ENCODE results near the gene SLC8A3. TPM values are rescaled to one million over a fixed set of nuclear protein-coding genes. Genes with fewer than 3 reads are reported as not detected.

The SLC8A3 gene
- total RNA-seq, 1 donor from 2014 or later, result not detected

- H3K27me3 Mint-ChIP-seq (ENCODE audit: unreplicated experiment), result no peaks in the 10 kb centered on the region
- DNase-seq (ENCODE audit: extremely low spot score, unreplicated experiment), result no peak
- no peak for TF ChIP-seq CTCF (IDR thresholded peaks at IDR 0.05)
- no peak overlapping the region for H3K4me3 Mint-ChIP-seq (ENCODE audit: unreplicated experiment)
- H3K27ac Mint-ChIP-seq (ENCODE audit: unreplicated experiment), result no peak overlapping the region
- no peaks in the 10 kb centered on the region for H3K9me3 Mint-ChIP-seq (ENCODE audit: unreplicated experiment)
- no peaks in the 10 kb centered on the region for H3K36me3 Mint-ChIP-seq (ENCODE audit: unreplicated experiment)
- H3K4me1 Mint-ChIP-seq (ENCODE audit: unreplicated experiment), result no peaks in the 10 kb centered on the region
Measured at GRCh38 chr14:70113211-70113610, 75.5 kb downstream of the SLC8A3 start.

- no peaks in the 10 kb centered on the region for H3K27me3 Mint-ChIP-seq (ENCODE audit: unreplicated experiment)
- no peaks in the 10 kb centered on the region for H3K36me3 Mint-ChIP-seq (ENCODE audit: unreplicated experiment)
- no peaks in the 10 kb centered on the region for H3K4me1 Mint-ChIP-seq (ENCODE audit: unreplicated experiment)
- no peak for TF ChIP-seq CTCF (IDR thresholded peaks at IDR 0.05)
- H3K4me3 Mint-ChIP-seq (ENCODE audit: unreplicated experiment), result no peak overlapping the region
- H3K9me3 Mint-ChIP-seq (ENCODE audit: unreplicated experiment), result no peaks in the 10 kb centered on the region
- no peak for DNase-seq (ENCODE audit: extremely low spot score, unreplicated experiment)
- H3K27ac Mint-ChIP-seq (ENCODE audit: unreplicated experiment), result no peak overlapping the region
Measured at GRCh38 chr14:70108419-70108818, 80.3 kb downstream of the SLC8A3 start.

- TF ChIP-seq CTCF (IDR thresholded peaks at IDR 0.05), result no peak
- no peak overlapping the region for H3K27ac Mint-ChIP-seq (ENCODE audit: unreplicated experiment)
- H3K4me1 Mint-ChIP-seq (ENCODE audit: unreplicated experiment), result no peaks in the 10 kb centered on the region
- H3K36me3 Mint-ChIP-seq (ENCODE audit: unreplicated experiment), result no peaks in the 10 kb centered on the region
- no peak overlapping the region for H3K4me3 Mint-ChIP-seq (ENCODE audit: unreplicated experiment)
- H3K9me3 Mint-ChIP-seq (ENCODE audit: unreplicated experiment), result no peaks in the 10 kb centered on the region
- H3K27me3 Mint-ChIP-seq (ENCODE audit: unreplicated experiment), result no peaks in the 10 kb centered on the region
- DNase-seq (ENCODE audit: extremely low spot score, unreplicated experiment), result no peak
Measured at GRCh38 chr14:70107309-70107708, 81.4 kb downstream of the SLC8A3 start.

GRCh38 chr14:70100071-70100470 is 88.7 kb downstream of the SLC8A3 start:
- Mint-ChIP-seq H3K4me1 (ENCODE audit: unreplicated experiment) (no peaks in the 10 kb centered on the region), H3K27me3 (ENCODE audit: unreplicated experiment) (no peaks in the 10 kb centered on the region), H3K9me3 (ENCODE audit: unreplicated experiment) (no peaks in the 10 kb centered on the region), H3K36me3 (ENCODE audit: unreplicated experiment) (no peaks in the 10 kb centered on the region), H3K27ac (ENCODE audit: unreplicated experiment) (no peak overlapping the region), H3K4me3 (ENCODE audit: unreplicated experiment) (no peak overlapping the region)
- no peak for TF ChIP-seq CTCF (IDR thresholded peaks at IDR 0.05)
- DNase-seq (ENCODE audit: extremely low spot score, unreplicated experiment), result no peak

- DNase-seq (ENCODE audit: extremely low spot score, unreplicated experiment), result no peak
- Mint-ChIP-seq H3K27ac (ENCODE audit: unreplicated experiment) (no peak overlapping the region), H3K36me3 (ENCODE audit: unreplicated experiment) (no peaks in the 10 kb centered on the region), H3K4me1 (ENCODE audit: unreplicated experiment) (no peaks in the 10 kb centered on the region), H3K4me3 (ENCODE audit: unreplicated experiment) (no peak overlapping the region), H3K9me3 (ENCODE audit: unreplicated experiment) (no peaks in the 10 kb centered on the region), H3K27me3 (ENCODE audit: unreplicated experiment) (no peaks in the 10 kb centered on the region)
- no peak for TF ChIP-seq CTCF (IDR thresholded peaks at IDR 0.05)
Measured at GRCh38 chr14:70098250-70098809, 90.4 kb downstream of the SLC8A3 start.
